ENCODE measurements around the gene SLC38A10.

SLC38A10 gene

DNA sequence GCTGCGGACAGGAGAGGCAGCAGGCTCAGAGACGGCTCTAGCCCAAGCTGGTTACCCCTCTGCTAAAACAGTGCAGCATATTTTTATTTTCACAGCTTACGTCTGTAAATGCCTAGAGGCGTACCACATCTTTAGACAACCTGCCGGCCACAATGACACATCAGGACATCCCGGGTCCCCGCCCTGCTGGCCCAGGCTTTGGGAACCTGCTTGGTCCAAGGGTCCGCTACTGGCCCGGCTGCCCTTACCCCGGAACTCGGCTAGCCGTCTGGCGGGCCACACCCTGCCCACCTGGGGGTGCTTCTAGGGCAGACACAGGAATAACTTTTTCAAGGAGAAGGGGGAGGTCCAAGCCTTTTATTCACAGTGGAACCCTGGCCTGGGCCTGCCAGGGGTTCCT is 76.6 kb downstream of the SLC38A10 start:
- Histone ChIP-seq H3K4me1 (peaks cover 4% of the 10 kb centered on the region), H3K27me3 (ENCODE audit: control insufficient read depth, insufficient read depth, low read length) (no peaks in the 10 kb centered on the region), H3K9me3 (ENCODE audit: control insufficient read depth, low read length) (no peaks in the 10 kb centered on the region), H3K27ac (no peak overlapping the region), H2AFZ (no peak overlapping the region), H3K36me3 (ENCODE audit: control insufficient read depth, insufficient read depth, low read length) (no peaks in the 10 kb centered on the region), H3K9ac (no peak overlapping the region), H3K79me2 (peaks cover 11% of the 10 kb centered on the region), H3K4me2 (ENCODE audit: low read length) (no peak overlapping the region), H3K4me3 (ENCODE audit: low read depth, low read length) (no peak overlapping the region)
- TF ChIP-seq, protein P1, sequence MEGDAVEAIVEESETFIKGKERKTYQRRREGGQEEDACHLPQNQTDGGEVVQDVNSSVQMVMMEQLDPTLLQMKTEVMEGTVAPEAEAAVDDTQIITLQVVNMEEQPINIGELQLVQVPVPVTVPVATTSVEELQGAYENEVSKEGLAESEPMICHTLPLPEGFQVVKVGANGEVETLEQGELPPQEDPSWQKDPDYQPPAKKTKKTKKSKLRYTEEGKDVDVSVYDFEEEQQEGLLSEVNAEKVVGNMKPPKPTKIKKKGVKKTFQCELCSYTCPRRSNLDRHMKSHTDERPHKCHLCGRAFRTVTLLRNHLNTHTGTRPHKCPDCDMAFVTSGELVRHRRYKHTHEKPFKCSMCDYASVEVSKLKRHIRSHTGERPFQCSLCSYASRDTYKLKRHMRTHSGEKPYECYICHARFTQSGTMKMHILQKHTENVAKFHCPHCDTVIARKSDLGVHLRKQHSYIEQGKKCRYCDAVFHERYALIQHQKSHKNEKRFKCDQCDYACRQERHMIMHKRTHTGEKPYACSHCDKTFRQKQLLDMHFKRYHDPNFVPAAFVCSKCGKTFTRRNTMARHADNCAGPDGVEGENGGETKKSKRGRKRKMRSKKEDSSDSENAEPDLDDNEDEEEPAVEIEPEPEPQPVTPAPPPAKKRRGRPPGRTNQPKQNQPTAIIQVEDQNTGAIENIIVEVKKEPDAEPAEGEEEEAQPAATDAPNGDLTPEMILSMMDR (IDR thresholded peaks at IDR 0.05) = no peak

DNA sequence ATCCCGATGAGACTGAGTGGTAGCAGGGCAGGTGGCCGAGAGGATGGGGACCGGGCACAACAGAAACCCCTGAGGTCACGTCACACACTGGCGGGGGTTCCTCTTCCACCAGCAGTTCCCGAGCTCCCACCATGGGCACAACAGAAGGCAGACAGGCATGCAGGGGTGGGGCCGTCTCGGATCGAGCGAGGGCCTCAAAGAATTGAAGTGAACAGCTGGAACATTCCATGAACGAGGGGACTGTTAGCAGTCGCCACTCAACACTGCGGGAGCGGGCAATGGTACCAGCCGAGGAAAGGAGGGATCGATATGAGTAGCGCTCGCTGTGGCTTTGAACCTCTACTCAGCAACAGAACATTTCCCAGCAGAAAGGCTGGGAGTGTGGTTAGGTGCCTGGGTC is 77.6 kb downstream of the SLC38A10 start:
- H3K9ac ChIP-seq = no peak overlapping the region
- no peak overlapping the region for H2AFZ ChIP-seq
- peaks cover 14% of the 10 kb centered on the region for H3K79me2 ChIP-seq
- H3K36me3 ChIP-seq (ENCODE audit: control insufficient read depth, insufficient read depth, low read length) = no peaks in the 10 kb centered on the region
- H3K27ac ChIP-seq = no peak overlapping the region
- no peak overlapping the region for H3K4me3 ChIP-seq (ENCODE audit: low read depth, low read length)
- TF ChIP-seq, protein P1 (IDR thresholded peaks at IDR 0.05) = no peak
- H3K4me2 ChIP-seq (ENCODE audit: low read length) = no peak overlapping the region
- no peaks in the 10 kb centered on the region for H3K27me3 ChIP-seq (ENCODE audit: control insufficient read depth, insufficient read depth, low read length)
- no peaks in the 10 kb centered on the region for H3K9me3 ChIP-seq (ENCODE audit: control insufficient read depth, low read length)
- H3K4me1 ChIP-seq = peaks cover 4% of the 10 kb centered on the region

DNA sequence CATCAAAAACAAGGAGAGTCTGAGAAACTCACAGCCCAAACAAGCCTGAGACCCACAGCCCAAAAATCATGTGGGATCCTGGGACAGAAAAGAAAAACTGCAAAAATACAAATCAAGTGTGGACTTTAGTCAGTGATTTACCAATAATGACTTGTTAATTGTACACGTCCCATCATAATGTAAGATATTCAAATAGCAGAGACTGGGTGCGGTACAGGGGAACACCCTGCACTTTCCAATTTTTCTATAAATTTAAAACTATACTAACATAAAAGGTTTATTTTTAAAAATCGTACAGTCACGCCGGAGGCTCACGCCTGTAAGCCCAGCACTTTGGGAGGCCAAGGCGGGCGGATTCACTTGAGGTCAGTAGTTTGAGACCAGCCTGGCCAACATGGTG is 81.1 kb downstream of the SLC38A10 start:
- Histone ChIP-seq H3K27me3 (ENCODE audit: control insufficient read depth, insufficient read depth, low read length) (no peaks in the 10 kb centered on the region), H3K4me2 (ENCODE audit: low read length) (no peak overlapping the region), H3K9me3 (ENCODE audit: control insufficient read depth, low read length) (no peaks in the 10 kb centered on the region), H3K27ac (no peak overlapping the region), H3K79me2 (peaks cover 5% of the 10 kb centered on the region), H3K4me3 (ENCODE audit: low read depth, low read length) (no peak overlapping the region), H3K9ac (no peak overlapping the region), H3K36me3 (ENCODE audit: control insufficient read depth, insufficient read depth, low read length) (no peaks in the 10 kb centered on the region), H2AFZ (no peak overlapping the region), H3K4me1 (no peaks in the 10 kb centered on the region)
- TF ChIP-seq, protein P1 (IDR thresholded peaks at IDR 0.05) = no peak

DNA sequence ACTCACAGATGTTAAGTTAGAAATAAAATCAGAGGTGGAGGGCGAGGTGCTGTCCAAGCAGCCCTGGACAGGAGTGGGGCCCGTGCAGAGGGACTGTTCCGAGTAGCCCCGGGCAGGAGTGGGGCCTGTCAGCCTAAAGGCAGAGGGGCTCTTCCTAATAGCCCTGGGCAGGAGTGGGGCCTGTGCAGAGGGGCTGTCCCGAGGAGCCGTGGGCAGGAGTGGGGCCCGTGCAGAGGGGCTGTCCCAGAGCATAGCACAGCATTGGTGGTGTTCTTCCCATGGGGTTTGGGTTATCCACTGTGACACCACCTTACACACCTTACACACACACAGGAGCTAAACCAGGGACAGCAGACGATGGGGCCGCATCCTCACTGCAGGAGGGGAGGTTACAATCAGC is 82.7 kb downstream of the SLC38A10 start:
- TF ChIP-seq, protein P1 (IDR thresholded peaks at IDR 0.05) = no peak
- Histone ChIP-seq H3K36me3 (ENCODE audit: control insufficient read depth, insufficient read depth, low read length) (no peaks in the 10 kb centered on the region), H2AFZ (no peak overlapping the region), H3K79me2 (peaks cover 3% of the 10 kb centered on the region), H3K27me3 (ENCODE audit: control insufficient read depth, insufficient read depth, low read length) (no peaks in the 10 kb centered on the region), H3K27ac (no peak overlapping the region), H3K4me3 (ENCODE audit: low read depth, low read length) (no peak overlapping the region), H3K9me3 (ENCODE audit: control insufficient read depth, low read length) (no peaks in the 10 kb centered on the region), H3K4me1 (no peaks in the 10 kb centered on the region), H3K9ac (no peak overlapping the region), H3K4me2 (ENCODE audit: low read length) (no peak overlapping the region)

DNA sequence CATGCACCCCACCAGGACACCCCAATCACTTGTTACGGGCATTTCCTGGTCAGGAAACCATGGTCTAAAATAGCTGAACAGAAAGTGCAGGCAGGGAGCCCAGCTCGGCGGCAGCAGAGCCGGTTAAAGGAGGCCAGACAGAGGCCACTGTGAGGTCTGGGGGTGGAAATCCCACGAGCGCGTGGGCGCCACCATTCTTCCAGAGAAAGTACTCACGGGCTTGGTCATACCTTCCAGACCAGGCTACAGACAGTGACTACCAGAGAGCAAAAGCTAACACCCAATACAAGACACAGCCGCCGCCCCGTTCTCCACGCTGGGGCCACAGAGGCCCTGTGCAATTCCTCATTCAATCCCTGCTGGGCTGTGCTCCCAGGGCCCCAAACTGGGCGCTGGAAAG is 84.2 kb downstream of the SLC38A10 start:
- TF ChIP-seq, protein P1 (IDR thresholded peaks at IDR 0.05) = no peak
- H3K4me1 ChIP-seq = no peaks in the 10 kb centered on the region
- H3K27me3 ChIP-seq (ENCODE audit: control insufficient read depth, insufficient read depth, low read length) = no peaks in the 10 kb centered on the region
- no peak overlapping the region for H3K27ac ChIP-seq
- no peak overlapping the region for H3K4me2 ChIP-seq (ENCODE audit: low read length)
- no peak overlapping the region for H3K4me3 ChIP-seq (ENCODE audit: low read depth, low read length)
- peaks cover 3% of the 10 kb centered on the region for H3K79me2 ChIP-seq
- H3K36me3 ChIP-seq (ENCODE audit: control insufficient read depth, insufficient read depth, low read length) = no peaks in the 10 kb centered on the region
- H3K9ac ChIP-seq = no peak overlapping the region
- no peak overlapping the region for H2AFZ ChIP-seq
- H3K9me3 ChIP-seq (ENCODE audit: control insufficient read depth, low read length) = no peaks in the 10 kb centered on the region

Measured in parathyroid adenoma (tissue), 2 donors.